OCI-LY7 (cell line): Measurements from ENCODE around the gene NEO1. TPM values are rescaled to one million over a fixed set of nuclear protein-coding genes. Genes with fewer than 3 reads are reported as not detected.

Experiments
- BruUV-seq: library from RNA; stranded (reverse); fragments of 400-500 nt; replicated peaks from 2 replicates; lab custom pipeline; 2021; lab: Mats Ljungman, UMichigan
- CTCF ChIA-PET: fragments of 300-600 bp; sonication (Branson Sonifier 250); formaldehyde crosslinking; loops from one replicate; lab custom pipeline; 2022; ENCODE audit warnings: antibody characterized with exemption; ENCODE audit not compliant: unreplicated experiment; lab: Charles Lee
- POLR2A ChIA-PET: fragments of 300-600 bp; sonication (Branson Sonifier 250); formaldehyde crosslinking; loops from one replicate; lab custom pipeline; 2022; ENCODE audit warnings: antibody characterized with exemption; lab: Charles Lee
- DNase-seq: peaks from one replicate; pipeline ENCODE4 v3.0.0-alpha.2; 2015; ENCODE audit warnings: low spot score
- H2AFZ ChIP-seq: fragments of 200-600 bp; sonication (generic), shearing (Covaris generic); 2 replicates; pipeline ENCODE4 v1.6.1; 2014; ENCODE audit warnings: mild to moderate bottlenecking, antibody characterized with exemption, low read length, moderate library complexity
- H3K27ac ChIP-seq: fragments of 200-600 bp; sonication (generic); 2 replicates; pipeline ENCODE4 v1.5.1; 2014; ENCODE audit warnings: mixed run types, low read depth, mild to moderate bottlenecking, moderate library complexity, low read length, inconsistent platforms; ENCODE audit not compliant: poor library complexity, severe bottlenecking
- H3K36me3 ChIP-seq: fragments of 200-600 bp; sonication (generic); 2 replicates; pipeline ENCODE4 v1.6.1; 2014; ENCODE audit warnings: mild to moderate bottlenecking, antibody characterized with exemption, low read length, moderate library complexity, mixed read lengths; ENCODE audit not compliant: insufficient read depth
- H3K4me1 ChIP-seq: fragments of 200-600 bp; sonication (generic); 2 replicates; pipeline ENCODE4 v1.5.1; 2014; ENCODE audit warnings: mild to moderate bottlenecking, low read length; ENCODE audit not compliant: insufficient read depth, poor library complexity, severe bottlenecking
- H3K4me2 ChIP-seq: fragments of 200-600 bp; sonication (generic); 2 replicates; pipeline ENCODE4 v1.6.1; 2014; ENCODE audit warnings: mild to moderate bottlenecking, low read length
- H3K4me3 ChIP-seq: fragments of 200-600 bp; sonication (generic); 2 replicates; pipeline ENCODE4 v1.5.1; 2014; ENCODE audit warnings: mild to moderate bottlenecking, low read depth, low read length; ENCODE audit not compliant: poor library complexity, severe bottlenecking
- H3K79me2 ChIP-seq: fragments of 200-600 bp; sonication (generic); 2 replicates; pipeline ENCODE4 v1.6.1; 2016; ENCODE audit warnings: low read depth, mild to moderate bottlenecking, low read length, moderate library complexity, mixed read lengths; ENCODE audit not compliant: insufficient read depth
- H3K9me2 ChIP-seq: fragments of 200-600 bp; sonication (generic); 2 replicates; pipeline ENCODE4 v1.6.1; 2016; ENCODE audit warnings: mild to moderate bottlenecking, low read length, mixed read lengths; ENCODE audit not compliant: insufficient read depth
- H3K9me3 ChIP-seq: fragments of 200-600 bp; sonication (generic); 2 replicates; pipeline ENCODE4 v1.6.1; 2014; ENCODE audit warnings: mild to moderate bottlenecking, mixed run types, low read length, mixed read lengths
- H4K20me1 ChIP-seq: fragments of 200-600 bp; sonication (generic); 2 replicates; pipeline ENCODE4 v1.6.1; 2014; ENCODE audit warnings: mild to moderate bottlenecking, antibody characterized with exemption, low read length, moderate library complexity, mixed read lengths; ENCODE audit not compliant: insufficient read depth
- EZH2phosphoT487 ChIP-seq: fragments of 200-600 bp; sonication (generic); IDR thresholded peaks from 2 replicates; pipeline ENCODE4 v1.6.1; 2018; ENCODE audit warnings: low read depth, borderline replicate concordance, mild to moderate bottlenecking, mixed run types, antibody characterized with exemption, low read length, moderate library complexity, mixed read lengths
- intact Hi-C: fragments of 100-400 bp; cut with micrococcal nuclease; formaldehyde crosslinking; loops from one replicate; pipeline ENCODE4 v1.10.0; 2022; ENCODE audit not compliant: unreplicated experiment
- total RNA-seq, 2 experiments: library from RNA; depleted of rRNA in 1 of 2; stranded (reverse); fragments of >200 nt in 1 of 2; shearing (Covaris generic) in 1 of 2; gene quantifications; 2 replicates each; pipeline ENCODE4 v1.2.3, GENCODE V29; 2014 to 2022
- TF ChIP-seq, protein P1 (sequence below): fragments of 200-600 bp; sonication (generic); conservative IDR thresholded peaks from 2 replicates; pipeline ENCODE4 v1.5.1; 2014; ENCODE audit warnings: mild to moderate bottlenecking, antibody characterized with exemption, low read length, moderate library complexity, mixed read lengths

The NEO1 gene
- total RNA-seq, 2 experiments from 2014 or later = 3.0 TPM

DNA sequence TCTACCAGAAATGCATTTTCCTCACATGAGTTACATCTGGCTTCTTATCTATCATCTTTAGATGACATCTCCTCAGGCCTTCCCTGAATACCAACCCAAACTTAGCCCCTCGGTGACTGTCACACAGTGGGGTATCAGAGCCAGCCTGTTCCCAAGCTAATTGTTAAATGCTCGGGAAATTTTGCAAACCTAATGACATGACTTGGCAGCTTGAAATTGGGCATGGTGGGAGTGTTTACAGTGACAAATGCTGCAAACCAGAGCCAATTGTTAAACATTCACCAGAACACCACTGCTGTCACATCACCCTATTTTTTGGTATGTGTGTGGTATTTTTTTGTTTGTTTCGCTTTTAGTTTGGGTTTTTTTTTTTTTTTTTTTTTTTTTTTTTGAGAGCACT, 185.6 kb downstream of the NEO1 start:
- ChIA-PET POLR2A (interaction anchor here (0.6 kb wide), 2 partner anchors 23 to 1534 kb away, joined by 3 to 4 read pairs; no protein-coding TSS in a partner anchor), CTCF (no interaction called here)
- Histone ChIP-seq H4K20me1 (no peaks in the 10 kb centered on the region), H3K36me3 (no peaks in the 10 kb centered on the region), H3K9me2 (no peaks in the 10 kb centered on the region), H3K4me1 (no peaks in the 10 kb centered on the region), H3K79me2 (no peaks in the 10 kb centered on the region), H2AFZ (no peak overlapping the region), H3K9me3 (no peaks in the 10 kb centered on the region), H3K4me3 (no peak overlapping the region), H3K27ac (no peak overlapping the region), H3K4me2 (no peak overlapping the region)
- BruUV-seq = no TSS peak
- no peak for DNase-seq
- intact Hi-C loops = no loop called here
- TF ChIP-seq, protein P1, sequence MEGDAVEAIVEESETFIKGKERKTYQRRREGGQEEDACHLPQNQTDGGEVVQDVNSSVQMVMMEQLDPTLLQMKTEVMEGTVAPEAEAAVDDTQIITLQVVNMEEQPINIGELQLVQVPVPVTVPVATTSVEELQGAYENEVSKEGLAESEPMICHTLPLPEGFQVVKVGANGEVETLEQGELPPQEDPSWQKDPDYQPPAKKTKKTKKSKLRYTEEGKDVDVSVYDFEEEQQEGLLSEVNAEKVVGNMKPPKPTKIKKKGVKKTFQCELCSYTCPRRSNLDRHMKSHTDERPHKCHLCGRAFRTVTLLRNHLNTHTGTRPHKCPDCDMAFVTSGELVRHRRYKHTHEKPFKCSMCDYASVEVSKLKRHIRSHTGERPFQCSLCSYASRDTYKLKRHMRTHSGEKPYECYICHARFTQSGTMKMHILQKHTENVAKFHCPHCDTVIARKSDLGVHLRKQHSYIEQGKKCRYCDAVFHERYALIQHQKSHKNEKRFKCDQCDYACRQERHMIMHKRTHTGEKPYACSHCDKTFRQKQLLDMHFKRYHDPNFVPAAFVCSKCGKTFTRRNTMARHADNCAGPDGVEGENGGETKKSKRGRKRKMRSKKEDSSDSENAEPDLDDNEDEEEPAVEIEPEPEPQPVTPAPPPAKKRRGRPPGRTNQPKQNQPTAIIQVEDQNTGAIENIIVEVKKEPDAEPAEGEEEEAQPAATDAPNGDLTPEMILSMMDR = no peak
- no peak for TF ChIP-seq EZH2phosphoT487

DNA sequence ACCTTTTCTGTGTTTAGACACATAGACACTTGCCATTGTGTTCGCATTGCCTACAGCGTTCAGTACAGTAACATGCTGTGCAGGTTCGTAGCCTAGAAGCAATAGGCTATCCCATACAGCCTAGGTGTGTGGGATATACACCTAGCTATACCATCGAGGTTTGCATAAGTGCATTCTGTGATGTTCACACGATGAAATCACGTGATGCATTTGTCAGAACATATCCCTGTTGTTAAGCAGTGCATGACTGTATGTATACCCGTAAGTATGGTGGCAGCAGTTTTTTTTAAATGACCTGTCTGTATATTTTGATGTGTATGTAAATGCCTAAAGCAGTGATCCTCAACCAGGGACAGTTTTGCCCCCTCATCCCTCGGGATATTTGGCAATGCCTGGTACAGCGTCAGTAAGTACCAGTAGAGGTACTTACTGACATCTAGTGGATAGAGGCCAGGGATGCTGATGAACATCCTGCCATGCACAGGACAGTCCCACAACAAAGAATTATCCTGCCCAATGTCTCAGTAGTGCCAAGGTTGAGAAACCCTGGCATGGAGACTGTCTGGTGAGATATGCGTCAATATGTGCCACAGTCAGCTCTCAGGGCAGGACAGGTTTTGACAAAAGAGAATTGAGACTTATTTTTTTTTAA, 187.4 kb downstream of the NEO1 start:
- DNase-seq = no peak
- no peak overlapping the region for H3K27ac ChIP-seq
- H4K20me1 ChIP-seq = no peaks in the 10 kb centered on the region
- CTCF ChIA-PET = no interaction called here
- no TSS peak for BruUV-seq
- intact Hi-C loops = loop anchor here (2.0 to 5.0 kb wide), 2 partner anchors 33 to 463 kb away; no protein-coding TSS in a partner anchor
- no peaks in the 10 kb centered on the region for H3K9me2 ChIP-seq
- H3K4me3 ChIP-seq = no peak overlapping the region
- H3K9me3 ChIP-seq = no peaks in the 10 kb centered on the region
- H3K4me2 ChIP-seq = no peak overlapping the region
- H2AFZ ChIP-seq = no peak overlapping the region
- no peaks in the 10 kb centered on the region for H3K79me2 ChIP-seq
- H3K4me1 ChIP-seq = no peaks in the 10 kb centered on the region
- no peaks in the 10 kb centered on the region for H3K36me3 ChIP-seq
- TF ChIP-seq, protein P1 = peak; percentile 45; the same call in 1 of the 2 replicates
- TF ChIP-seq EZH2phosphoT487 = no peak
- POLR2A ChIA-PET = no interaction called here

DNA sequence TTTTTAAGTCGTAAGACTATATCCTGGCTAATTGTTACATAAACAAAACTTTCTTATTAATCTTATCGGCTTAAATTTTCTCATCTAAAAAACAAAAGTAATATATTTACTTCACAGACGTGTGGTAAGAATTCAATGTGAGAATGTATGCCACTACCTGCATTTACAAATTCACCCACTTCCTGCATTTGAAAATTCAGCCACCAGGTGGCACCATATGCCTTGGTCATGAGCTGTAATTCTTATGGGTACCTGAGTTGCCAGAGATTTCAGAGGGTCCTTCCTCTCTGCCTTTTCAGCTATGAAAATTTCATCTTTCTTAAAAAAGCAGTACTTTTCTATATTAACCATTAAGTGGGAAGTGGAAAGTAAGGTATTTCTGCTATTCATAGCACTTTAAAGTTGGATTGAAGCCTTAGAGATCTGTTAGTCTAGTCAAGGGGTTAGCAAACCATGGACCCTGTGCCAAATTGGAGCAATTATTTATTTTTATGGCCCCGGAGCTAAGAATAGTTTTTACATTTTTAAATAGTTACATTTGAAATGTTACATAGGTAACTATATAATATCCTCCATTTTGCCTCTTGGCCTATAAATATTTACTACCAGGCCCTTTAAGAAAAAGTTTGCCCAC, 188.7 kb downstream of the NEO1 start:
- H3K9me2 ChIP-seq = no peaks in the 10 kb centered on the region
- H3K4me2 ChIP-seq = no peak overlapping the region
- POLR2A ChIA-PET = no interaction called here
- TF ChIP-seq EZH2phosphoT487 = no peak
- TF ChIP-seq, protein P1 = peak; percentile 97
- CTCF ChIA-PET = interaction anchor here (0.6 kb wide), 1 partner anchor 459 kb away, joined by 4 read pairs; no protein-coding TSS in a partner anchor
- H4K20me1 ChIP-seq = no peaks in the 10 kb centered on the region
- H3K79me2 ChIP-seq = no peaks in the 10 kb centered on the region
- no TSS peak for BruUV-seq
- no peaks in the 10 kb centered on the region for H3K36me3 ChIP-seq
- peak; percentile 67 for DNase-seq
- H3K4me1 ChIP-seq = no peaks in the 10 kb centered on the region
- no peaks in the 10 kb centered on the region for H3K9me3 ChIP-seq
- H3K27ac ChIP-seq = no peak overlapping the region
- no peak overlapping the region for H3K4me3 ChIP-seq
- H2AFZ ChIP-seq = no peak overlapping the region
- intact Hi-C loops = loop anchor here (2.0 to 5.0 kb wide), 2 partner anchors 32 to 461 kb away; no protein-coding TSS in a partner anchor
